ENCODE measurements around the gene HECTD3.

Gene HECTD3

GRCh38 chr1:45038661-45039364, 27.7 kb upstream of the HECTD3 start:
- WGBS: 90% methylated on average over 8 of the region's 8 CpGs
- Histone ChIP-seq H3K27ac (ENCODE audit: low read length, poor library complexity, severe bottlenecking) (no peak overlapping the region), H3K9ac (ENCODE audit: low read length) (no peak overlapping the region)

DNA sequence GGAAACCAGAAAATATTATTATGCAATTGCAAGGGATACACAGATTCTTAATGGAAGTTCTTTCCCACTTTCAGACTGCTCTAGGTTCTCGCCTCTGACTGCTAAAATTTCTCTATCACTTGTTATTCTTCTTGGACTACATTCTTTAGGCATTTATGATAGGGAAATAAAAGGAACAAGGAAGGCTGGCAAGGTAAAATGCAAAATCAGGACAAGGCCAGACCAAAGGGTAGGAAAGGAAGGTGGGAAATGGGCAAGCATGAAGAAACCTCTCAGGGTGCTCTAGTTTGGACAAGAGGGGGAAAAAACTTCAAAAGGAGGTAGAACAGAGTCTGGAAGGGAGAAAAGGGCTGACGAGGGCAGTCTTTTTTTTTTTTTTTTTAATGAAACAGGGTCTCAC, 27.1 kb upstream of the HECTD3 start:
- H2BK15ac ChIP-seq (ENCODE audit: low read depth, poor library complexity, severe bottlenecking): no peak overlapping the region

More at GRCh38 chr1:45038661-45039364, 27.7 kb upstream of the HECTD3 start:
- H2BK5ac ChIP-seq (ENCODE audit: low read depth, low read length, poor library complexity, severe bottlenecking): no peak overlapping the region
- H3K27me3 ChIP-seq (ENCODE audit: control insufficient read depth in 1 of 2, insufficient read depth in 1 of 2, low read length in 2 of 2): no peaks in the 10 kb centered on the region
- no peak overlapping the region for H2BK120ac ChIP-seq (ENCODE audit: low read depth, low read length)
- H3K4me1 ChIP-seq (ENCODE audit: control insufficient read depth, insufficient read depth, low read depth, low read length): no peaks in the 10 kb centered on the region
- H3K4me2 ChIP-seq (ENCODE audit: low read length, poor library complexity, severe bottlenecking): no peak overlapping the region
- no peak overlapping the region for H2BK12ac ChIP-seq (ENCODE audit: low read length in 2 of 2)
- H4K91ac ChIP-seq (ENCODE audit: low read length): no peak overlapping the region
- H3K79me1 ChIP-seq (replicated peaks; ENCODE audit: low read length, poor library complexity, severe bottlenecking): no peaks in the 10 kb centered on the region
- no peak overlapping the region for H2AK5ac ChIP-seq (ENCODE audit: low read length, severe bottlenecking)
- no peaks in the 10 kb centered on the region for H3K36me3 ChIP-seq (ENCODE audit: control insufficient read depth in 1 of 2, insufficient read depth in 2 of 2, low read depth in 1 of 2, low read length in 2 of 2)
- no peak overlapping the region for H3K14ac ChIP-seq (ENCODE audit: low read length in 2 of 2)
- no peak overlapping the region for H3K23ac ChIP-seq (ENCODE audit: low read length in 2 of 2)
- H3K4me3 ChIP-seq (ENCODE audit: insufficient read depth in 1 of 2, low read depth in 1 of 2, low read length in 2 of 2): no peak overlapping the region
- H2AFZ ChIP-seq (ENCODE audit: low read depth, low read length): no peak overlapping the region
- H3K9me3 ChIP-seq (ENCODE audit: control insufficient read depth, low read length): no peaks in the 10 kb centered on the region
- H3K18ac ChIP-seq (ENCODE audit: low read depth in 1 of 2, low read length in 2 of 2): no peak overlapping the region
- H3K4ac ChIP-seq (ENCODE audit: low read depth in 1 of 2, low read length in 2 of 2): no peak overlapping the region
- H4K8ac ChIP-seq (ENCODE audit: low read length): no peak overlapping the region
- H2BK15ac ChIP-seq (ENCODE audit: low read depth, poor library complexity, severe bottlenecking): no peak overlapping the region
- no peak for DNase-seq

DNA sequence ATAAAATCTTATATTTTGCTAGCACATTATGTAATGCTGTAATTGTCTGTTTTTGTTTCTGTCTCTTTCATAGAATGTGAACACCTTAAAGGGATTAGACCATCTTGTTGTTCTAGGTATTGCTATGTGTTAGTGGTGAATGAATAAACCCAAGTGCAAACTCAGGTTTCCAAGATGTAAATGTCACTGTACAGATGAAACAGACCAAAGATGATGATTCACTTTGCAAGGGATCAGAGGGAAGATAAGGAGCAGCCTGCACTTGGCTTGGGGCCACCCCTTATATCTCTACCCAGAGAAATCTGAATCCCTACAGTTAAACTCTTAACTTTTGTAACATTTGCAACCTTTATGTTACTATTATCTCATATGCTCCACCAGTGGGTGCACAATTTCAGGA, 26.3 kb upstream of the HECTD3 start:
- Histone ChIP-seq H3K79me1 (replicated peaks; ENCODE audit: low read length, poor library complexity, severe bottlenecking) (no peaks in the 10 kb centered on the region), H3K27ac (ENCODE audit: low read length, poor library complexity, severe bottlenecking) (no peak overlapping the region), H3K4me3 (ENCODE audit: insufficient read depth in 1 of 2, low read depth in 1 of 2, low read length in 2 of 2) (no peak overlapping the region), H3K36me3 (ENCODE audit: control insufficient read depth in 1 of 2, insufficient read depth in 2 of 2, low read depth in 1 of 2, low read length in 2 of 2) (no peaks in the 10 kb centered on the region), H3K18ac (ENCODE audit: low read depth in 1 of 2, low read length in 2 of 2) (no peak overlapping the region), H3K9me3 (ENCODE audit: control insufficient read depth, low read length) (no peaks in the 10 kb centered on the region), H2AK5ac (ENCODE audit: low read length, severe bottlenecking) (no peak overlapping the region), H3K4ac (ENCODE audit: low read depth in 1 of 2, low read length in 2 of 2) (no peak overlapping the region), H3K27me3 (ENCODE audit: control insufficient read depth in 1 of 2, insufficient read depth in 1 of 2, low read length in 2 of 2) (no peaks in the 10 kb centered on the region), H2BK120ac (ENCODE audit: low read depth, low read length) (no peak overlapping the region), H3K23ac (ENCODE audit: low read length in 2 of 2) (no peak overlapping the region), H3K4me2 (ENCODE audit: low read length, poor library complexity, severe bottlenecking) (no peak overlapping the region), H3K4me1 (ENCODE audit: control insufficient read depth, insufficient read depth, low read depth, low read length) (no peaks in the 10 kb centered on the region), H4K8ac (ENCODE audit: low read length) (no peak overlapping the region), H3K9ac (ENCODE audit: low read length) (no peak overlapping the region), H2AFZ (ENCODE audit: low read depth, low read length) (no peak overlapping the region), H2BK5ac (ENCODE audit: low read depth, low read length, poor library complexity, severe bottlenecking) (no peak overlapping the region), H2BK15ac (ENCODE audit: low read depth, poor library complexity, severe bottlenecking) (no peak overlapping the region), H3K14ac (ENCODE audit: low read length in 2 of 2) (no peak overlapping the region), H2BK12ac (ENCODE audit: low read length in 2 of 2) (no peak overlapping the region), H4K91ac (ENCODE audit: low read length) (no peak overlapping the region)
- no peak for DNase-seq

More for the DNA sequence above, 27.1 kb upstream of the HECTD3 start:
- WGBS: 80% methylated on average over 2 of the region's 2 CpGs
- Histone ChIP-seq H4K8ac (ENCODE audit: low read length) (no peak overlapping the region), H3K9me3 (ENCODE audit: control insufficient read depth, low read length) (no peaks in the 10 kb centered on the region), H3K14ac (ENCODE audit: low read length in 2 of 2) (no peak overlapping the region), H2BK120ac (ENCODE audit: low read depth, low read length) (no peak overlapping the region), H3K4ac (ENCODE audit: low read depth in 1 of 2, low read length in 2 of 2) (no peak overlapping the region), H2BK12ac (ENCODE audit: low read length in 2 of 2) (no peak overlapping the region), H3K4me2 (ENCODE audit: low read length, poor library complexity, severe bottlenecking) (no peak overlapping the region), H2AFZ (ENCODE audit: low read depth, low read length) (no peak overlapping the region), H3K79me1 (replicated peaks; ENCODE audit: low read length, poor library complexity, severe bottlenecking) (no peaks in the 10 kb centered on the region), H3K4me3 (ENCODE audit: insufficient read depth in 1 of 2, low read depth in 1 of 2, low read length in 2 of 2) (no peak overlapping the region), H2BK5ac (ENCODE audit: low read depth, low read length, poor library complexity, severe bottlenecking) (no peak overlapping the region), H3K27ac (ENCODE audit: low read length, poor library complexity, severe bottlenecking) (no peak overlapping the region), H3K4me1 (ENCODE audit: control insufficient read depth, insufficient read depth, low read depth, low read length) (no peaks in the 10 kb centered on the region), H3K36me3 (ENCODE audit: control insufficient read depth in 1 of 2, insufficient read depth in 2 of 2, low read depth in 1 of 2, low read length in 2 of 2) (no peaks in the 10 kb centered on the region), H3K27me3 (ENCODE audit: control insufficient read depth in 1 of 2, insufficient read depth in 1 of 2, low read length in 2 of 2) (no peaks in the 10 kb centered on the region), H3K23ac (ENCODE audit: low read length in 2 of 2) (no peak overlapping the region), H4K91ac (ENCODE audit: low read length) (no peak overlapping the region), H2AK5ac (ENCODE audit: low read length, severe bottlenecking) (no peak overlapping the region), H3K18ac (ENCODE audit: low read depth in 1 of 2, low read length in 2 of 2) (no peak overlapping the region), H3K9ac (ENCODE audit: low read length) (no peak overlapping the region)
- DNase-seq: no peak

GRCh38 chr1:45035631-45036301, 24.6 kb upstream of the HECTD3 start:
- no peak overlapping the region for H2BK120ac ChIP-seq (ENCODE audit: low read depth, low read length)
- H3K9ac ChIP-seq (ENCODE audit: low read length): no peak overlapping the region
- 82% methylated on average over 7 of the region's 7 CpGs for WGBS
- no peak overlapping the region for H3K4me2 ChIP-seq (ENCODE audit: low read length, poor library complexity, severe bottlenecking)
- H3K9me3 ChIP-seq (ENCODE audit: control insufficient read depth, low read length): no peaks in the 10 kb centered on the region
- H3K4me1 ChIP-seq (ENCODE audit: control insufficient read depth, insufficient read depth, low read depth, low read length): no peaks in the 10 kb centered on the region
- no peaks in the 10 kb centered on the region for H3K79me1 ChIP-seq (replicated peaks; ENCODE audit: low read length, poor library complexity, severe bottlenecking)
- no peak overlapping the region for H3K14ac ChIP-seq (ENCODE audit: low read length in 2 of 2)
- no peak overlapping the region for H2BK12ac ChIP-seq (ENCODE audit: low read length in 2 of 2)
- H3K27me3 ChIP-seq (ENCODE audit: control insufficient read depth in 1 of 2, insufficient read depth in 1 of 2, low read length in 2 of 2): no peaks in the 10 kb centered on the region
- H3K18ac ChIP-seq (ENCODE audit: low read depth in 1 of 2, low read length in 2 of 2): no peak overlapping the region
- no peak overlapping the region for H3K23ac ChIP-seq (ENCODE audit: low read length in 2 of 2)
- no peak overlapping the region for H2AK5ac ChIP-seq (ENCODE audit: low read length, severe bottlenecking)
- no peak overlapping the region for H2AFZ ChIP-seq (ENCODE audit: low read depth, low read length)
- no peak for DNase-seq
- no peak overlapping the region for H3K27ac ChIP-seq (ENCODE audit: low read length, poor library complexity, severe bottlenecking)
- H4K91ac ChIP-seq (ENCODE audit: low read length): no peak overlapping the region
- no peak overlapping the region for H3K4me3 ChIP-seq (ENCODE audit: insufficient read depth in 1 of 2, low read depth in 1 of 2, low read length in 2 of 2)
- H2BK15ac ChIP-seq (ENCODE audit: low read depth, poor library complexity, severe bottlenecking): no peak overlapping the region
- no peak overlapping the region for H2BK5ac ChIP-seq (ENCODE audit: low read depth, low read length, poor library complexity, severe bottlenecking)
- no peak overlapping the region for H3K4ac ChIP-seq (ENCODE audit: low read depth in 1 of 2, low read length in 2 of 2)
- H3K36me3 ChIP-seq (ENCODE audit: control insufficient read depth in 1 of 2, insufficient read depth in 2 of 2, low read depth in 1 of 2, low read length in 2 of 2): no peaks in the 10 kb centered on the region
- no peak overlapping the region for H4K8ac ChIP-seq (ENCODE audit: low read length)

Measured in mesenchymal stem cell (in vitro differentiated cells and primary cell).